Left ventricle myocardium inferior (tissue), 1 donor: ENCODE results near the gene FNDC3B. TPM values are rescaled to one million over a fixed set of nuclear protein-coding genes. Genes with fewer than 3 reads are reported as not detected.

ENCODE experiments used
- DNase-seq: peaks from one replicate; pipeline ENCODE4 v3.0.0-alpha.2; 2020
- H3K27ac ChIP-seq: fragments of 200-600 bp; replicated peaks from 2 replicates; pipeline ENCODE4 v1.8.0; 2021
- H3K27me3 ChIP-seq: fragments of 200-600 bp; 2 replicates; pipeline ENCODE4 v1.8.0; 2021; ENCODE audit warnings: low read depth
- H3K36me3 ChIP-seq: fragments of 200-600 bp; 2 replicates; pipeline ENCODE4 v1.8.0; 2021
- H3K4me1 ChIP-seq: fragments of 200-600 bp; 2 replicates; pipeline ENCODE4 v1.8.0; 2021
- H3K4me3 ChIP-seq: fragments of 200-600 bp; 2 replicates; pipeline ENCODE4 v1.8.0; 2021; ENCODE audit warnings: mild to moderate bottlenecking, moderate library complexity
- H3K9me3 ChIP-seq: fragments of 200-600 bp; replicated peaks from 2 replicates; pipeline ENCODE4 v1.8.0; 2021
- CTCF ChIP-seq: fragments of 200-600 bp; IDR thresholded peaks from 2 replicates; pipeline ENCODE4 v1.8.0; 2021; ENCODE audit warnings: antibody characterized with exemption, mild to moderate bottlenecking, borderline replicate concordance
- intact Hi-C: fragments of 100-400 bp; cut with micrococcal nuclease; formaldehyde crosslinking; loops from one replicate; pipeline ENCODE4 v1.11.0; 2022
- total RNA-seq: library from RNA; stranded (reverse); fragmentation: NEBNext Ultra II Directional; extraction: Animal tissue kit (Norgen Biotek cat#: 25700); gene quantifications from one replicate; pipeline ENCODE4 v1.2.1, GENCODE V29; 2021
- donor health status: DM: no; HTN: yes; CAD: no; lungs with severe emphysema.

FNDC3B gene
- total RNA-seq, 1 donor from 2014 or later = 75.7 TPM

- H3K4me1 ChIP-seq = no peaks in the 10 kb centered on the region
- intact Hi-C loops = no loop called here
- DNase-seq = no peak
- no peak overlapping the region for H3K27ac ChIP-seq
- no peaks in the 10 kb centered on the region for H3K36me3 ChIP-seq
- no peaks in the 10 kb centered on the region for H3K27me3 ChIP-seq
- H3K4me3 ChIP-seq = no peak overlapping the region
- no peaks in the 10 kb centered on the region for H3K9me3 ChIP-seq
- no peak for TF ChIP-seq CTCF
Measured at GRCh38 chr3:172009803-172010202, 29.6 kb upstream of the FNDC3B start.

GRCh38 chr3:172012775-172013174 lies 26.6 kb upstream of the FNDC3B start:
- Histone ChIP-seq H3K27me3 (no peaks in the 10 kb centered on the region), H3K27ac (peak overlapping the region; percentile 71), H3K4me3 (no peak overlapping the region), H3K36me3 (no peaks in the 10 kb centered on the region), H3K9me3 (no peaks in the 10 kb centered on the region), H3K4me1 (no peaks in the 10 kb centered on the region)
- DNase-seq = no peak
- no peak for TF ChIP-seq CTCF
- intact Hi-C loops = no loop called here

GRCh38 chr3:172014145-172014544 lies 25.2 kb upstream of the FNDC3B start:
- DNase-seq = no peak
- Histone ChIP-seq H3K4me1 (no peaks in the 10 kb centered on the region), H3K4me3 (no peak overlapping the region), H3K9me3 (peaks cover 5% of the 10 kb centered on the region), H3K27me3 (no peaks in the 10 kb centered on the region), H3K36me3 (no peaks in the 10 kb centered on the region), H3K27ac (peak overlapping the region; percentile 71)
- TF ChIP-seq CTCF = no peak
- intact Hi-C loops = no loop called here

GRCh38 chr3:172018364-172018763 lies 21.0 kb upstream of the FNDC3B start:
- no peak overlapping the region for H3K4me3 ChIP-seq
- H3K4me1 ChIP-seq = peaks cover 8% of the 10 kb centered on the region
- no peak overlapping the region for H3K27ac ChIP-seq
- H3K36me3 ChIP-seq = no peaks in the 10 kb centered on the region
- peaks cover 5% of the 10 kb centered on the region for H3K9me3 ChIP-seq
- TF ChIP-seq CTCF = no peak
- H3K27me3 ChIP-seq = no peaks in the 10 kb centered on the region
- no peak for DNase-seq
- intact Hi-C loops = no loop called here

- intact Hi-C loops = no loop called here
- peaks cover 8% of the 10 kb centered on the region for H3K4me1 ChIP-seq
- no peaks in the 10 kb centered on the region for H3K27me3 ChIP-seq
- no peak overlapping the region for H3K27ac ChIP-seq
- H3K4me3 ChIP-seq = no peak overlapping the region
- no peaks in the 10 kb centered on the region for H3K36me3 ChIP-seq
- H3K9me3 ChIP-seq = peaks cover 5% of the 10 kb centered on the region
- TF ChIP-seq CTCF = no peak
- DNase-seq = no peak
Measured at GRCh38 chr3:172020763-172021162, 18.6 kb upstream of the FNDC3B start.

- intact Hi-C loops = no loop called here
Measured at GRCh38 chr3:172021164-172021563, 18.2 kb upstream of the FNDC3B start.

More at GRCh38 chr3:172021164-172021563, 18.2 kb upstream of the FNDC3B start:
- Histone ChIP-seq H3K27me3 (no peaks in the 10 kb centered on the region), H3K9me3 (peaks cover 5% of the 10 kb centered on the region), H3K27ac (no peak overlapping the region), H3K36me3 (no peaks in the 10 kb centered on the region), H3K4me1 (peaks cover 8% of the 10 kb centered on the region), H3K4me3 (no peak overlapping the region)
- DNase-seq = no peak
- no peak for TF ChIP-seq CTCF
